ENCODE data around the gene ADRM1. TPM values are rescaled to one million over a fixed set of nuclear protein-coding genes. Genes with fewer than 3 reads are reported as not detected.

The ADRM1 gene
- total and polyA plus RNA-seq, 10 donors: 60.5 to 112 (median 79.2) TPM

- Histone ChIP-seq H3K36me3 (peaks cover 0 to 87% (median 47%) of the 10 kb centered on the region in 6 donors), H3K4me1 (peaks cover 0 to 20% (median 11%) of the 10 kb centered on the region in 6 donors), H3K27me3 (replicated peaks in 1 of 7) (no peaks in the 10 kb centered on the region), H3K27ac (no peak overlapping the region), H3K9me3 (no peaks in the 10 kb centered on the region), H3K4me3 (no peak overlapping the region)
- TF ChIP-seq CTCF (IDR thresholded peaks at IDR 0.05 in 8 of 11, conservative IDR thresholded peaks at IDR 0.05 in 3 of 11): no peak
- no peak for DNase-seq
- intact Hi-C loops (cut with DNase I; ENCODE audit: low total_unique reads): no loop called here
- 91 to 97% (median 96%) methylated on average over 10 of the region's 10 CpGs for WGBS, 5 donors
Observed at GRCh38 chr20:62255976-62256375, 46.8 kb upstream of the ADRM1 start.

GRCh38 chr20:62258499-62259293, 44.1 kb upstream of the ADRM1 start:
- Histone ChIP-seq H3K27me3 (replicated peaks in 1 of 7) (no peaks in the 10 kb centered on the region), H3K36me3 (peaks cover 2 to 100% (median 73%) of the 10 kb centered on the region in 6 donors), H3K27ac (no peak overlapping the region), H3K4me3 (no peak overlapping the region), H3K9me3 (no peaks in the 10 kb centered on the region), H3K4me1 (no peaks in the 10 kb centered on the region)
- WGBS, 5 donors: 83 to 97% (median 92%) methylated on average over 18 to 20 of the region's 20 CpGs
- intact Hi-C loops (cut with DNase I; ENCODE audit: low total_unique reads): no loop called here
- TF ChIP-seq POLR2AphosphoS5 (IDR thresholded peaks at IDR 0.05) (no peak), POLR2A (IDR thresholded peaks at IDR 0.05) (no peak), CTCF (IDR thresholded peaks at IDR 0.05 in 8 of 11, conservative IDR thresholded peaks at IDR 0.05 in 3 of 11) (no peak)
- no peak for DNase-seq

GRCh38 chr20:62259294-62259565, 43.6 kb upstream of the ADRM1 start:
- intact Hi-C loops (cut with DNase I; ENCODE audit: low total_unique reads): no loop called here
- Histone ChIP-seq H3K4me1 (no peaks in the 10 kb centered on the region), H3K9me3 (no peaks in the 10 kb centered on the region), H3K36me3 (peaks cover 2 to 100% (median 79%) of the 10 kb centered on the region in 6 donors), H3K27ac (no peak overlapping the region), H3K27me3 (replicated peaks in 1 of 7) (no peaks in the 10 kb centered on the region), H3K4me3 (no peak overlapping the region)
- no peak for DNase-seq
- WGBS, 5 donors: 91 to 99% (median 98%) methylated on average over 8 of the region's 8 CpGs
- TF ChIP-seq POLR2AphosphoS5 (IDR thresholded peaks at IDR 0.05) (no peak), POLR2A (IDR thresholded peaks at IDR 0.05) (no peak), CTCF (IDR thresholded peaks at IDR 0.05 in 8 of 11, conservative IDR thresholded peaks at IDR 0.05 in 3 of 11) (no peak)

- H3K4me1 ChIP-seq: no peaks in the 10 kb centered on the region
- H3K27me3 ChIP-seq (replicated peaks in 1 of 7): no peaks in the 10 kb centered on the region
- H3K9me3 ChIP-seq: peaks cover 0 to 6% (median 0%) of the 10 kb centered on the region in 8 donors
- TF ChIP-seq POLR2AphosphoS5 (IDR thresholded peaks at IDR 0.05) (peak in 1 of 3 donors; percentile 11), POLR2A (IDR thresholded peaks at IDR 0.05) (no peak)
- no peak overlapping the region for H3K4me3 ChIP-seq
- peaks cover 2 to 100% (median 89%) of the 10 kb centered on the region in 6 donors for H3K36me3 ChIP-seq
- H3K27ac ChIP-seq: no peak overlapping the region
- WGBS, 5 donors: 91 to 97% (median 95%) methylated on average over 9 to 10 of the region's 10 CpGs
- intact Hi-C loops (cut with DNase I; ENCODE audit: low total_unique reads): no loop called here
- DNase-seq: no peak
Observed at GRCh38 chr20:62262064-62262463, 40.7 kb upstream of the ADRM1 start.

Data from spleen (tissue), 11 donors.